ENCODE data around the gene AEBP1. TPM values are rescaled to one million over a fixed set of nuclear protein-coding genes. Genes with fewer than 3 reads are reported as not detected.

The AEBP1 gene
- total RNA-seq, 4 donors from 2014 or later: 20.1 to 127 (median 58.0) TPM

- no peaks in the 10 kb centered on the region for H3K4me1 ChIP-seq
- no peak overlapping the region for H3K4me3 ChIP-seq
- no peak for DNase-seq
- H3K9me3 ChIP-seq: no peaks in the 10 kb centered on the region
- H3K36me3 ChIP-seq: no peaks in the 10 kb centered on the region
- no peak overlapping the region for H3K27ac ChIP-seq
- TF ChIP-seq CTCF (IDR thresholded peaks at IDR 0.05): no peak
- no peak for TF ChIP-seq POLR2A (IDR thresholded peaks at IDR 0.05)
- no peaks in the 10 kb centered on the region for H3K27me3 ChIP-seq
Measured at GRCh38 chr7:44161371-44161770, 57.2 kb downstream of the AEBP1 start.

GRCh38 chr7:44162179-44162578 is 58.0 kb downstream of the AEBP1 start:
- DNase-seq: no peak

GRCh38 chr7:44162785-44163395 is 58.7 kb downstream of the AEBP1 start:
- Histone ChIP-seq H3K36me3 (no peaks in the 10 kb centered on the region), H3K4me1 (no peaks in the 10 kb centered on the region), H3K4me3 (no peak overlapping the region), H3K9me3 (no peaks in the 10 kb centered on the region), H3K27ac (no peak overlapping the region), H3K27me3 (no peaks in the 10 kb centered on the region)
- DNase-seq: no peak
- TF ChIP-seq CTCF (IDR thresholded peaks at IDR 0.05) (no peak), POLR2A (IDR thresholded peaks at IDR 0.05) (no peak)

More at GRCh38 chr7:44162179-44162578, 58.0 kb downstream of the AEBP1 start:
- Histone ChIP-seq H3K36me3 (no peaks in the 10 kb centered on the region), H3K27ac (no peak overlapping the region), H3K4me3 (no peak overlapping the region), H3K4me1 (no peaks in the 10 kb centered on the region), H3K9me3 (no peaks in the 10 kb centered on the region), H3K27me3 (no peaks in the 10 kb centered on the region)
- no peak for TF ChIP-seq CTCF (IDR thresholded peaks at IDR 0.05)
- no peak for TF ChIP-seq POLR2A (IDR thresholded peaks at IDR 0.05)

- Histone ChIP-seq H3K9me3 (no peaks in the 10 kb centered on the region), H3K36me3 (no peaks in the 10 kb centered on the region), H3K4me3 (no peak overlapping the region), H3K27ac (no peak overlapping the region), H3K27me3 (no peaks in the 10 kb centered on the region), H3K4me1 (no peaks in the 10 kb centered on the region)
- no peak for DNase-seq
- TF ChIP-seq POLR2A (IDR thresholded peaks at IDR 0.05) (no peak), CTCF (IDR thresholded peaks at IDR 0.05) (no peak)
Measured at GRCh38 chr7:44163591-44163990, 59.4 kb downstream of the AEBP1 start.

Small RNA genes within 50 kb of the gene (small RNA-seq; reads per million reads assigned to genes)
- 0 reads per million in 2 donors for gene RNA5SP230

Other genes starting within 250 kb of the AEBP1 start
- 100 to 1,000 TPM in 1 of 4 donors, 10 to 100 TPM in 3; 66.9 to 121 (median 74.2) TPM for gene MRPS24, start 234.8 kb upstream of the AEBP1 start, total RNA-seq
- 10 to 100 TPM; 43.7 to 91.0 (median 80.3) TPM for gene URGCP, start 197.7 kb upstream of the AEBP1 start, total RNA-seq
- gene UBE2D4, start 177.9 kb upstream of the AEBP1 start, total RNA-seq: 10 to 100 TPM; 13.0 to 15.3 (median 14.5) TPM
- gene SPDYE1, start 106.4 kb upstream of the AEBP1 start, total RNA-seq: not detected
- gene DBNL, start 59.6 kb upstream of the AEBP1 start, total RNA-seq: 100 to 1,000 TPM; 100 to 303 (median 111) TPM
- 1 to 10 TPM in 2 of 4 donors, not detected in 2; 1.2 to 4.1 TPM for gene PGAM2, start 38.8 kb upstream of the AEBP1 start, total RNA-seq
- gene POLM, start 21.8 kb upstream of the AEBP1 start, total RNA-seq: 100 to 1,000 TPM in 2 of 4 donors, 10 to 100 TPM in 2; 49.5 to 150 (median 90.8) TPM
- gene POLD2, start 19.2 kb downstream of the AEBP1 start, total RNA-seq: 10 to 100 TPM in 3 of 4 donors, 1 to 10 TPM in 1; 7.4 to 80.9 (median 28.4) TPM
- not detected for gene MYL7, start 37.0 kb downstream of the AEBP1 start, total RNA-seq
- not detected for gene GCK, start 85.1 kb downstream of the AEBP1 start, total RNA-seq
- 10 to 100 TPM; 55.2 to 76.5 (median 67.0) TPM for gene YKT6, start 96.6 kb downstream of the AEBP1 start, total RNA-seq
- gene CAMK2B, start 221.2 kb downstream of the AEBP1 start, total RNA-seq: 1 to 10 TPM in 3 of 4 donors, under 1 TPM in 1; 0.67 to 3.9 (median 2.2) TPM